WTC11 (cell line): ENCODE data around the gene CDK5RAP2. TPM values are rescaled to one million over a fixed set of nuclear protein-coding genes. Genes with fewer than 3 reads are reported as not detected.

ENCODE experiments used
- ATAC-seq: fragments of 200-7000 bp; cut with Tn5 transposase; 2 replicates; pipeline ENCODE4 v1.10.0; 2021; ENCODE audit warnings: mild to moderate bottlenecking, moderate library complexity
- CTCF ChIA-PET: fragments of 300-600 bp; sonication (Branson Sonifier 250); formaldehyde crosslinking; loops from one replicate; lab custom pipeline; 2021; ENCODE audit warnings: antibody characterized with exemption; lab: Charles Lee
- POLR2A ChIA-PET: fragments of 350-600 bp; sonication (Branson Sonifier 250); formaldehyde crosslinking; loops from one replicate; lab custom pipeline; 2021; ENCODE audit warnings: antibody characterized with exemption; lab: Charles Lee
- DNase-seq: peaks from one replicate; pipeline ENCODE4 v3.0.0; 2021; ENCODE audit warnings: low spot score
- H3K27ac Mint-ChIP-seq: 2 replicates; pipeline ENCODE4 v1.8.0; 2021; ENCODE audit warnings: mixed read lengths
- H3K27me3 Mint-ChIP-seq: 2 replicates; pipeline ENCODE4 v1.8.0; 2021; ENCODE audit warnings: low read depth, mild to moderate bottlenecking, moderate library complexity, mixed read lengths
- H3K36me3 Mint-ChIP-seq: 2 replicates; pipeline ENCODE4 v1.8.0; 2021; ENCODE audit warnings: mixed read lengths
- H3K4me1 Mint-ChIP-seq: 2 replicates; pipeline ENCODE4 v1.8.0; 2022; ENCODE audit warnings: mixed read lengths
- H3K4me3 Mint-ChIP-seq: 2 replicates; pipeline ENCODE4 v1.8.0; 2021; ENCODE audit warnings: mild to moderate bottlenecking, moderate library complexity, mixed read lengths
- H3K9me3 Mint-ChIP-seq: 2 replicates; pipeline ENCODE4 v1.8.0; 2021; ENCODE audit warnings: mixed read lengths
- ATF2 ChIP-seq: sonication (generic); formaldehyde crosslinking; IDR thresholded peaks from 2 replicates; pipeline ENCODE4 v1.8.1; 2022; ENCODE audit warnings: low read depth, missing genetic modification reagents, borderline replicate concordance
- CDX4 ChIP-seq: fragments of 250-450 bp; sonication (Bioruptor Pico); IDR thresholded peaks from 2 replicates; pipeline ENCODE4 v1.9.0; 2021; ENCODE audit warnings: moderate library complexity, mild to moderate bottlenecking, inconsistent platforms, borderline replicate concordance
- CREB1 ChIP-seq: sonication (generic); formaldehyde crosslinking; IDR thresholded peaks from 2 replicates; pipeline ENCODE4 v1.8.0; 2023; ENCODE audit warnings: mild to moderate bottlenecking, missing genetic modification reagents
- CTCF ChIP-seq: fragments of 200-600 bp; IDR thresholded peaks from 2 replicates; pipeline ENCODE4 v1.8.0; 2022; ENCODE audit warnings: antibody characterized with exemption
- ELF4 ChIP-seq: sonication (generic); formaldehyde crosslinking; IDR thresholded peaks from 2 replicates; pipeline ENCODE4 v1.8.1; 2022; ENCODE audit warnings: low read depth, mild to moderate bottlenecking, moderate library complexity, missing genetic modification reagents
- EMX1 ChIP-seq: fragments of 250-450 bp; sonication (Bioruptor Pico); IDR thresholded peaks from 2 replicates; pipeline ENCODE4 v1.8.0; 2021; ENCODE audit warnings: mild to moderate bottlenecking
- FOXJ3 ChIP-seq: sonication (generic); formaldehyde crosslinking; IDR thresholded peaks from 2 replicates; pipeline ENCODE4 v1.9.0; 2021; ENCODE audit warnings: missing genetic modification reagents, mild to moderate bottlenecking, borderline replicate concordance
- GABPB1 ChIP-seq: sonication (generic); formaldehyde crosslinking; IDR thresholded peaks from 2 replicates; pipeline ENCODE4 v1.8.1; 2023; ENCODE audit warnings: mild to moderate bottlenecking, missing genetic modification reagents
- HMGA2 ChIP-seq: fragments of 250-450 bp; sonication (Bioruptor Pico); IDR thresholded peaks from 2 replicates; pipeline ENCODE4 v1.4.0; 2021; ENCODE audit warnings: mild to moderate bottlenecking, moderate library complexity
- KAT7 ChIP-seq: sonication (generic); formaldehyde crosslinking; IDR thresholded peaks from 2 replicates; pipeline ENCODE4 v1.8.1; 2023; ENCODE audit warnings: missing genetic modification reagents, mild to moderate bottlenecking, borderline replicate concordance
- NFE2L1 ChIP-seq: sonication (generic); formaldehyde crosslinking; IDR thresholded peaks from 2 replicates; pipeline ENCODE4 v1.8.1; 2023; ENCODE audit warnings: missing genetic modification reagents
- PRDM15 ChIP-seq: sonication (generic); formaldehyde crosslinking; IDR thresholded peaks from 2 replicates; pipeline ENCODE4 v1.8.0; 2022; ENCODE audit warnings: missing genetic modification reagents
- RORB ChIP-seq: fragments of 250-450 bp; sonication (Bioruptor Pico); IDR thresholded peaks from 2 replicates; pipeline ENCODE4 v1.9.0; 2021; ENCODE audit warnings: mild to moderate bottlenecking
- TCF7 ChIP-seq: sonication (generic); formaldehyde crosslinking; IDR thresholded peaks from 2 replicates; pipeline ENCODE4 v1.8.0; 2022; ENCODE audit warnings: mild to moderate bottlenecking, low read depth, missing genetic modification reagents, moderate library complexity
- ZBTB21 ChIP-seq: sonication (generic); formaldehyde crosslinking; IDR thresholded peaks from 2 replicates; pipeline ENCODE4 v1.8.1; 2023; ENCODE audit warnings: mild to moderate bottlenecking, missing genetic modification reagents, borderline replicate concordance
- ZBTB43 ChIP-seq: sonication (generic); formaldehyde crosslinking; IDR thresholded peaks from 2 replicates; pipeline ENCODE4 v1.8.1; 2023; ENCODE audit warnings: mild to moderate bottlenecking, missing genetic modification reagents
- ZNF219 ChIP-seq: sonication (generic); formaldehyde crosslinking; IDR thresholded peaks from 2 replicates; pipeline ENCODE4 v1.8.0; 2023; ENCODE audit warnings: missing genetic modification reagents, mild to moderate bottlenecking, borderline replicate concordance
- ZNF416 ChIP-seq: fragments of 250-450 bp; sonication (Bioruptor Pico); IDR thresholded peaks from 2 replicates; pipeline ENCODE4 v1.9.0; 2021; ENCODE audit warnings: mild to moderate bottlenecking, inconsistent platforms
- ZSCAN18 ChIP-seq: fragments of 250-450 bp; sonication (Bioruptor Pico); IDR thresholded peaks from 2 replicates; pipeline ENCODE4 v2.1.2; 2022; ENCODE audit warnings: mild to moderate bottlenecking, moderate library complexity
- total RNA-seq: library from RNA; stranded (reverse); gene quantifications from 3 replicates; pipeline ENCODE4 v1.2.3, GENCODE V29; 2021
- TF ChIP-seq, protein P1 (sequence below): sonication (generic); formaldehyde crosslinking; IDR thresholded peaks from 2 replicates; pipeline ENCODE4 v1.8.1; 2023; ENCODE audit warnings: mild to moderate bottlenecking, missing genetic modification reagents, moderate library complexity
- TF ChIP-seq, protein P2 (sequence below): sonication (generic); formaldehyde crosslinking; IDR thresholded peaks from 2 replicates; pipeline ENCODE4 v1.8.0; 2022; ENCODE audit warnings: mild to moderate bottlenecking, missing genetic modification reagents
- TF ChIP-seq, protein P3 (sequence below): sonication (generic); formaldehyde crosslinking; conservative IDR thresholded peaks from 2 replicates; pipeline ENCODE4 v1.8.1; 2023; ENCODE audit warnings: mild to moderate bottlenecking, low read depth, missing genetic modification reagents, moderate library complexity

The CDK5RAP2 gene
- total RNA-seq, 1 experiment from 2014 or later: 48.3 TPM

GRCh38 chr9:120362446-120362845 lies 217.5 kb downstream of the CDK5RAP2 start (continued):
- TF ChIP-seq PRDM15 (CRISPR knock-in tag): no peak
- TF ChIP-seq, protein P1, sequence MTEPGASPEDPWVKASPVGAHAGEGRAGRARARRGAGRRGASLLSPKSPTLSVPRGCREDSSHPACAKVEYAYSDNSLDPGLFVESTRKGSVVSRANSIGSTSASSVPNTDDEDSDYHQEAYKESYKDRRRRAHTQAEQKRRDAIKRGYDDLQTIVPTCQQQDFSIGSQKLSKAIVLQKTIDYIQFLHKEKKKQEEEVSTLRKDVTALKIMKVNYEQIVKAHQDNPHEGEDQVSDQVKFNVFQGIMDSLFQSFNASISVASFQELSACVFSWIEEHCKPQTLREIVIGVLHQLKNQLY (CRISPR knock-in tag): no peak
- no peak for TF ChIP-seq CREB1
- no peak for TF ChIP-seq FOXJ3 (CRISPR knock-in tag)
- TF ChIP-seq ELF4 (CRISPR knock-in tag): no peak
- no peak for TF ChIP-seq CTCF
- no peak for TF ChIP-seq ZSCAN18 (CRISPR knock-in tag)
- no peak for TF ChIP-seq RORB (CRISPR knock-in tag)
- no peak for TF ChIP-seq CDX4 (CRISPR knock-in tag)
- no peak for TF ChIP-seq HMGA2
- TF ChIP-seq TCF7 (CRISPR knock-in tag): no peak
- no peak for TF ChIP-seq KAT7 (CRISPR knock-in tag)
- TF ChIP-seq, protein P2, sequence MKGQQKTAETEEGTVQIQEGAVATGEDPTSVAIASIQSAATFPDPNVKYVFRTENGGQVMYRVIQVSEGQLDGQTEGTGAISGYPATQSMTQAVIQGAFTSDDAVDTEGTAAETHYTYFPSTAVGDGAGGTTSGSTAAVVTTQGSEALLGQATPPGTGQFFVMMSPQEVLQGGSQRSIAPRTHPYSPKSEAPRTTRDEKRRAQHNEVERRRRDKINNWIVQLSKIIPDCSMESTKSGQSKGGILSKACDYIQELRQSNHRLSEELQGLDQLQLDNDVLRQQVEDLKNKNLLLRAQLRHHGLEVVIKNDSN (CRISPR knock-in tag): no peak
- TF ChIP-seq ATF2 (CRISPR knock-in tag): no peak
- no peak for TF ChIP-seq ZNF219 (CRISPR knock-in tag)
- TF ChIP-seq, all 79 proteins: peak for 0

DNA sequence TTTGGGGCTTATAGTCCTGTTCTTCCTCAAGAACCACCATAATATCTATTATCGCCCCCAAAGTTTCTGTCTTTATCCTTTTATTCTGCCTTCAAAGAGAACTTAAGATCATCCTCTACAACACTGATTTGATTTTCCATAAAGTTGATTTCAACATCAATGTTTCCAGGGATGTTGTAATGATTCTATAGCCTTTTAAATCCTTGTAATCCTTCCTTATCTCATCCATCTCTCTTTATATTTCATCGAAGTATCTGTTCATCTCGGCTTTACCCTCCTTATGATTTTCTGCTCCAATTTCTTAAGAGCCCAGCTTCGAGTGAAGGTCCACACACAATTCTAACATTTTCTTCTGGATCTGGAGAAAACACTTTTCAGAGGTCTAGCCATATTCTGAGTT lies 218.4 kb downstream of the CDK5RAP2 start:
- Mint-ChIP-seq H3K27ac (no peak overlapping the region), H3K4me3 (no peak overlapping the region), H3K9me3 (peaks cover 8% of the 10 kb centered on the region), H3K36me3 (peaks cover 6% of the 10 kb centered on the region), H3K27me3 (no peaks in the 10 kb centered on the region; the same call in 1 of the 2 replicates), H3K4me1 (peaks cover 13% of the 10 kb centered on the region)
- ChIA-PET CTCF (no interaction called here), POLR2A (no interaction called here)
- DNase-seq (no peak), ATAC-seq (no peak)
- TF ChIP-seq ZNF416 (CRISPR knock-in tag): no peak
- TF ChIP-seq NFE2L1: no peak
- TF ChIP-seq ZBTB43 (CRISPR knock-in tag): no peak
- no peak for TF ChIP-seq ZBTB21 (CRISPR knock-in tag)
- TF ChIP-seq EMX1 (CRISPR knock-in tag): no peak
- no peak for TF ChIP-seq GABPB1 (CRISPR knock-in tag)
- TF ChIP-seq, protein P3, sequence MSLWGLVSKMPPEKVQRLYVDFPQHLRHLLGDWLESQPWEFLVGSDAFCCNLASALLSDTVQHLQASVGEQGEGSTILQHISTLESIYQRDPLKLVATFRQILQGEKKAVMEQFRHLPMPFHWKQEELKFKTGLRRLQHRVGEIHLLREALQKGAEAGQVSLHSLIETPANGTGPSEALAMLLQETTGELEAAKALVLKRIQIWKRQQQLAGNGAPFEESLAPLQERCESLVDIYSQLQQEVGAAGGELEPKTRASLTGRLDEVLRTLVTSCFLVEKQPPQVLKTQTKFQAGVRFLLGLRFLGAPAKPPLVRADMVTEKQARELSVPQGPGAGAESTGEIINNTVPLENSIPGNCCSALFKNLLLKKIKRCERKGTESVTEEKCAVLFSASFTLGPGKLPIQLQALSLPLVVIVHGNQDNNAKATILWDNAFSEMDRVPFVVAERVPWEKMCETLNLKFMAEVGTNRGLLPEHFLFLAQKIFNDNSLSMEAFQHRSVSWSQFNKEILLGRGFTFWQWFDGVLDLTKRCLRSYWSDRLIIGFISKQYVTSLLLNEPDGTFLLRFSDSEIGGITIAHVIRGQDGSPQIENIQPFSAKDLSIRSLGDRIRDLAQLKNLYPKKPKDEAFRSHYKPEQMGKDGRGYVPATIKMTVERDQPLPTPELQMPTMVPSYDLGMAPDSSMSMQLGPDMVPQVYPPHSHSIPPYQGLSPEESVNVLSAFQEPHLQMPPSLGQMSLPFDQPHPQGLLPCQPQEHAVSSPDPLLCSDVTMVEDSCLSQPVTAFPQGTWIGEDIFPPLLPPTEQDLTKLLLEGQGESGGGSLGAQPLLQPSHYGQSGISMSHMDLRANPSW (CRISPR knock-in tag): no peak
